ENCODE measurements around the gene PRICKLE2.

The PRICKLE2 gene

GRCh38 chr3:64247991-64248646 lies 22.9 kb upstream of the PRICKLE2 start:
- no peak for DNase-seq (ENCODE audit: low spot score)

DNA sequence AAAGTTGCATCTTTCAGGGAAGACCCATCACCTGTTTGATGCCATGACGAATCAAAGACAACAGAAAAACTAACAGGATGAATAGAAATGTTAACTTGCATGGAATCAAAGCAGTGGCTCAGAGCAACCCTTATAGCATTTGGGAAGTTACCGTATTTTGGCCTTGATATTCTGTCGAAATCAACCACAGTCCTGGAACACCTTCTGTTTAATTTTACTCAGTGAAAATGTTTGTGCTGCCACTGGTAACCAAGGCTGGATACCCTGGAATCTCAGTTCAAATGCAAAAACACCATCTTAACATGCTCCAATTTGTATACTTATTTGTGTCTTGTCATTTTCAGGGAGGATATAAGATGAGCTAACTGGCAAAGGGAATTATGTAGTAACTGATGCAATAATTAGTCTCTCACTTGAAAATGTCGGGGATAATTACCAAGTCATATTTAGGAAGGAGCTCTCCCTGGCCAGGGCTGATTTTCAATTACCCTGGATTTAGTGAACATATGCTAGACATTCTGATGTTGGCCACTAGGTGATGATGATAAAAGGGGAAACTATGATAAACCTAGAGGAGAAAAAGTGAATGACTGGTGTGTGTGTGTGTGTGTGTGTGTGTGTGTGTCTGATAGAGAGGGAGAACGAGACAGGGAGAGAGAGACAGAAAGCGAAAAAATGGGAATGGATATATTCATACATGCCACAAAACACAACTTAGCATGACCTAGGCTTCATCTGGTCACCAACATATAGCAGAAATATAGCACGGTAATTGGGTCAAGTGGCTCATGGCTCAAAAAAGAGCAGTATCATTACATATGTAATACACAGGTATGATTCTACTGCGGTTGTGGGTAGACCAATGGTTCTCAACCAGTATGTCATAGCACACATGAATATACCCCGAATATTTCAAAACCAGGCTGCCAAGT lies 19.0 kb upstream of the PRICKLE2 start:
- DNase-seq (ENCODE audit: low spot score): peak; percentile 23

- no peak for DNase-seq (ENCODE audit: low spot score)
Measured at GRCh38 chr3:64242435-64242834, 17.2 kb upstream of the PRICKLE2 start.

DNA sequence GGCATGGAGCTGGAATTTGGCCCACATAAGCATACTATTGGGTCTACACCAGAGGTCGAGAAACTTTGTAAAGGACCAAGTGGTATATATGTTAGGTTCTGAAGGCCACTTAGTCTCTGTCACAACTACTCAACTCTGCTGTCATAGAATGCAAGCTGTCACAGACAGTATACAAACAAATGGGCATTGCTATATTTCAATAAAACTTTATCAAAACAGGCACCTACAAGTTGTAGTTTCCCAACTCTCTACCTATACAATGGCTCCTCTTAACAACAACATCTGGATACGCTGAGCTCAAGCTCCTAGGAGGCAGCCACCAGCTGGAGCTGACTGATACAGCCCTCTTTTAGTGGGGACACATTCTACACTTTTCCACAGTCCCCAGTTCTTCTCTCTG lies 15.7 kb upstream of the PRICKLE2 start:
- no peak for DNase-seq (ENCODE audit: low spot score)

DNA sequence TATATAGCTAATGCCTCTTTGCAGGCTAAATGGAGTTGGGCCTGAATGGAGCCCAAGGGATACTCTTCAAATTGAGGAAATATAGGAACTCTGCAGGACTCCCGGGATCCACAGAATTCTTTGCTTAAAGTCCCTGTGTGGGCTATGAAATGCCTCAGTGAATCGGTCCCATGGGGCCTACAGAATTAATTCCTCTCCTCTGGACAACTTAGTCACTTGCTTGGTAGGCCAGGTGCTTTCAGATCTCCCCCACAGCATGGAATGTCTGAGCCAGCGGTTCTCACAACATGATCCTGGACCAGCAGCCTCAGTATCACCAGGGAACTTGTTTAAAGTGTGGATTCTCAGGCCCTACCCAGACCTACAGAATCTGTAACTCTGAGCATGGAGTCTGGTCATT lies 15.1 kb upstream of the PRICKLE2 start:
- no peak for DNase-seq (ENCODE audit: low spot score)

DNA sequence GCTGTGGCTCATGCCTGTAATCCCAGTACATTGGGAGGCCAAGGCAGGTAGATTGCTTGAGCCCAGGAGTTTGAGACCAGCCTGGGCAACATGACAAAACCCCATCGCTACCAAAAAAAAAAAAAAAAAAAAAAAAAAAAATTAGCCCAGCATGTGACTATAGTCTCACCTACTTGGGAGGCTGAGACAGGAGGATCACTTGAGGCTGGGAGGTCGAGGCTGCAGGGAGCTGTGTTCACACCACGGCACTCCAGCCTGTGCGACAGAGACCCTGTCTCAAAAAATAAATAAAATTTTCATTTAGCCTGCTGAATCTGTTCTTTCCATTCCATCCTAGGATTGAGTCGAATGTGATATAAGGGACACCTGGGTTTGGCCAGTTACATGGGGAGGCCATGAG lies 14.6 kb upstream of the PRICKLE2 start:
- no peak for DNase-seq (ENCODE audit: low spot score)

- DNase-seq (ENCODE audit: low spot score): peak; percentile 96
Measured at GRCh38 chr3:64238971-64239667, 13.9 kb upstream of the PRICKLE2 start.

- DNase-seq (ENCODE audit: low spot score): no peak
Measured at GRCh38 chr3:64237083-64237482, 11.8 kb upstream of the PRICKLE2 start.

- DNase-seq (ENCODE audit: low spot score): no peak
Measured at GRCh38 chr3:64235605-64236004, 10.3 kb upstream of the PRICKLE2 start.

DNA sequence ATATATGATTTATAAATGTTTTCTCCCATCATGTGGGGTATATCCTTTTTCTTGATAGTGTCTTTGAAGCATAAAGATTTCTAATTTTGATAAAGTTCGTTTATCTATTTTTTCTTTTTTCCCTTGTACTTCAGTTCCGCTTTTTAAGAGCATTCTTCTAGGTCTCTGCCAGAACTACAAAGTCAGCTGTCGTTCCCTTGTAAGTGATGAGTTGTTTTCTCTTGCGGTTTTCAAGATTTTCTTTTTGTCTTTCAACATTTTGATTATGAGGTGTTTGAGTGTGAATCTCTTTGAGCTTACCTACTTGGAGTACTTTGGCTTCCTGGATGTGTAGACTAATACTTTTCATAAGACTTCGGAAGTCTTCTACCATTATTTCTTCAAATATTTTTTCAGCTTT lies 9.3 kb upstream of the PRICKLE2 start:
- DNase-seq (ENCODE audit: low spot score): no peak

- DNase-seq (ENCODE audit: low spot score): no peak
Measured at GRCh38 chr3:64232821-64233220, 7.6 kb upstream of the PRICKLE2 start.

DNA sequence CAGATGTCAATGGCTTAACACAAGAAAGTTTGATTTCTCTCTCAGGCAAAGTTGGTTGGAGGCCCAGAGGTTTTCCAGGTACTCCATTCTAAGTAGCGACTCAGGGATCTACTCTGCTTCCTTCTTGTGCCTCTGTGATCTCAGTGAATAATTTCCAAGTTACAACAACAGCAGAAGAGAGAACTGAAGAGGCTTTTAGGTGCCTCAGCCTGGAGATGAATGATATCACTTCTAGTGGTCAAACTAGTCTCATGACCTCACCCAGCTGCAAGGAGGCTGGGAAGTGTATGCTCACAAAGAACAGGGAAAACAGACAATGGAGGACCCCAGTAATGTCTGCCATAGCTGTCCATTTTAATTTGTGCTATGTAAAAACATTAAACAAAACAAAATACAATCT lies 4.6 kb upstream of the PRICKLE2 start:
- no peak for DNase-seq (ENCODE audit: low spot score)

GRCh38 chr3:64228110-64228509 lies 2.8 kb upstream of the PRICKLE2 start:
- no peak for DNase-seq (ENCODE audit: low spot score)

DNA sequence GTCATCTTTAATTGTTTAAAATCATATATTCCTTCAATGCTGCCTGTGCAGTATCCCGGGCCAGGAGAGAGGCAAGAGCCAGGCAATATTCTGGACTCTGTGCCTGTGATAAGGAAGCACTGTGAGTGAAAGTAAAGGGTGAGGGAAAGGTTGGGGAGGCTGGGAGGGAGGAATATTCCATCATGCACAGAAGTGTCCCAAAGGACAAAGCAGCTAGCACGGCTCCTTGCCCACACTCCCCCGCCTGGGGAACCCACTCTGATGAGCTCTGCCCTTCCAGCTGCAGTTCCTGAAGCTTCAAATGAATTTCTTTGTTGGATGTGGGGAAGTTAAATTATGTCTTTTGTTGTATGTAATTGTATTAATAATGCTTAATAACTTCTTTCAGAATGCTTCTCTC lies 1.5 kb upstream of the PRICKLE2 start:
- no peak for DNase-seq (ENCODE audit: low spot score)

DNA sequence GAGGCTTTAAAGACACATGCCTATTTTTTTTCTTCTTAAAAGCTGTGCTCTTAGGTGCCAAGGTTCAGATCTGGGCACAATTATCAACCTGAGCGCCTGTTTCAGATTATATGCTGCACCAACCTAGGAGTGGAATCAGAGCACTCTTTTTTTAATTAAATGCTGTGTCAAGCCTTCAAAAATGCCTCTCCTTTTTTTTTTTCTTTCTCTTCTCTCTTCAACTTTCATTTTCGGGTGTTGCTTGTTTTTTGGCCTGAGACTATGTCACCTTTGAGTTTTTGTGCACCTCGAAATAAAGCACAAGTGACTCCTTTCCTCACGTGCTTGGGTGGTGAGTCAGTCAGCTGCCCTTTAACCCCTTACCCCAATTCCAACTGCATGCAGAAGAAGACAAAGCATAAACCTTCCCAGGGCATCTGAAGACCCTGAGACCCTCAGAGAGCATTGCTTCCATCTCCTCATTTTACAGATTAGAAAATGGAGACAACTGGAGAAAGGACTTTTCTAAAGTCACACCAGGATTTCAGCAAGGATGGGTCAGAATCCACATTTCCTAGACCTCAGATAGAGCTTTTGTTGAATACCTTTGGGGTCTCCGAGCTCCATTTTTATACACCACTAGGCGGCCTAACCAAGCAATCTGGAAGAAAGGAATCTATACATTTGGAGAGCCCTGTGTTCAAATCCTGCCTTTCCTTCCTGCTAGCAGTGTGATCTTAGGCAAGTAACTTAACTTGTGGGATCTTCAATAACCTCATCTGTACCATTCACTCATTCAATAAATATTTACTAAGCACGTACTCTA lies 631 bp upstream of the PRICKLE2 start:
- DNase-seq (ENCODE audit: low spot score): no peak

DNA sequence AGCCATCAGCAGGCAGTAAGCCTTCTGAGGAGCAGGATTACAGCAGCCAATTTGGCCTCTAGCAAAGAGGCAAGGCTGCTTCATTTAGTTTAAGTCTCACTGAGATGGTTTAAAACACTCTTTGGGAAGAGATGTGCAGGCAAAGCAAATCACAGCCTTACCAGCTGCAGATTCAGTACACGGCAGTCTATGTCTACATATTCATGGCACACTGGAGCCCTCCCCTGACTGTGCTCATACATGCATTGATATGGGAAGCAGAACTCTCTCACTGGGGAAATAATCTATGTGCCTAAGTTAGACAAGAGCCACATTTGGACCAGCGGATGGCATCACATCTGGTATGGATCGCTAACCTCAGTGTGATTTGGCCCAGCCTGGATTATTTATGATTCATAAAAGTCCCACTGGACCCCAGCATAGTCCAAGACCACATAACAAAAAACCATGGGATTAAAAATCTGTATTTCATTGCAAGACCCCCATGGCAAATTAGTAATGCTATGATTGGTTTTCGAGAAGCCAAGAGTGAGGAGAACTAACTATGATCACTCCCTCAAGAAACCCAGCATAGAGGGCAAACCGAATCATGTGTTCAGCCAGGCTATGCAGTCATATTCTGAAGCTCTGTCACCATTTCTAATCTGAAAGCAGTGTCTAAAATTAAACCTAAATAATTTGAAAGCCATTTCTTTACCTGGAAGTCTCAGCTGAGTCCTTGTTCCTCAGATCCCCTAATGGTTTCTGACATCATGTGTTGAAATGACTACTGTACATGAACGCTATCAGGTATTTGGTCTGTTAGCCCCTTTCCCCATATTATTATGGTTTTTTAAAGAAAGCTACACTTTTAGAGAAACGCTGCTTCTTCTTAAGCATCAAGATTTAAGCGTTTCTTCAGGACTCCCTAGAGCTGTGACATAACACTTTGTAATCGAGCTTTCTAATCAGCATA lies 1.2 kb downstream of the PRICKLE2 start:
- DNase-seq (ENCODE audit: low spot score): no peak

- no peak for DNase-seq (ENCODE audit: low spot score)
Measured at GRCh38 chr3:64222501-64223111, 2.7 kb downstream of the PRICKLE2 start.

DNA sequence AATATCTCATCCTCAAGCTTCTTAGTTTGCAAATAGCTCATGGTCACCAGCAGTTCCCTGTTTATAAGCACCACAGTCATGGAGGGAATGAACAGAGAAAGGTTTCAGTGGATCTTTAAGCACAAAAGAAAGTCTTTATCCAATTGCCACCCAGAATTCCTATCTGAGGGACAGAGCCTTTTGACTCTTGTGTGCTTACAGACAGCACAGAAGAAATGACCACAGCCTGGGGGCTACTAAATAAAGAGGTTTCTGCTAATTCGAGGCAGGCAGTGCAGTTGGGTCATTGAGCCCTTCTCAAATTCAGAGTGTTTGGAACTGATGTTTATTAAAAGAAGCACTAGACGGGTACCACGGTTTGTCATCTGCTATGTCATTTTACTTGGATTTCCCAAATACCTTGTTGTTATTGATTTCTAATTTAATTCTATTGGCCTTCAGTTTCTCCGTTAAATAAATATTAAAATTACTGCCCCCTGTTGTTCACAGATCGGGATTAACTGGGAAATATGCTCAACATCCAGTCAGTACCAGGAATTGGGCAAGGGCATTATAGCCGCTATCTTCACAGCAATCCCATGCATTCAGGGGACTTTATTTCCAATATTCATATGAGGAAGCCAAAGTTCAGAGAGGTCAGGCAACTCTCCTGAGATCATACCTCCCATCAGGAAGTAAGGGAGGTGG lies 3.6 kb downstream of the PRICKLE2 start:
- DNase-seq (ENCODE audit: low spot score): no peak

- DNase-seq (ENCODE audit: low spot score): peak; percentile 41
Measured at GRCh38 chr3:64220161-64220914, 4.9 kb downstream of the PRICKLE2 start.
